Right ventricle myocardium inferior (tissue), 1 donor: ENCODE measurements around the gene PTGIS. TPM values are rescaled to one million over a fixed set of nuclear protein-coding genes. Genes with fewer than 3 reads are reported as not detected.

ENCODE experiments used
- ATAC-seq: fragments of 200-7000 bp; cut with Tn5 transposase; one replicate; pipeline ENCODE4 v1.9.1; 2020; ENCODE audit warnings: mild to moderate bottlenecking, moderate library complexity
- DNase-seq: peaks from one replicate; pipeline ENCODE4 v3.0.0; 2021; ENCODE audit errors: missing footprints
- intact Hi-C: fragments of 100-400 bp; cut with DNase I; formaldehyde crosslinking; loops from one replicate; pipeline ENCODE4 v1.11.0; 2022
- total RNA-seq: library from RNA; stranded (reverse); fragmentation: NEBNext Ultra II Directional; extraction: Animal tissue kit (Norgen Biotek cat#: 25700); gene quantifications from one replicate; pipeline ENCODE4 v1.2.1, GENCODE V29; 2021
- donor health status: DM: no; HTN: yes; CAD: no; lungs with severe emphysema.

The PTGIS gene
- total RNA-seq, 1 donor from 2014 or later, result 24.2 TPM

DNA sequence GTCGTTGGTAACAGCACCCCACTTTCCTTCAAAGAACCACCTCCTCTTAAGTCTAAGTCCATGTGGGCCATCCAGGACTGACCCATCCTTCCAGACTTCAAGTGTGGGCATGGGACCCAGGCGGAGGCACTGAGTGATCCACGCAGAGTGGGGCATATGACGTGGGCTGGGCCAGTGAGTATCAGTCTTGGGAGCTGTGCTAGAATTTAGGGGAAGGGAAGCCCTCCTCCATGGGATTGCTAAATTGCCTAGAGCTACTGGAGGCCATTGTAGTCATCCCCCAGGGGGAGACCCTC lies 50.2 kb downstream of the PTGIS start:
- DNase-seq, result no peak
- ATAC-seq, result no peak
- intact Hi-C loops, result no loop called here

DNA sequence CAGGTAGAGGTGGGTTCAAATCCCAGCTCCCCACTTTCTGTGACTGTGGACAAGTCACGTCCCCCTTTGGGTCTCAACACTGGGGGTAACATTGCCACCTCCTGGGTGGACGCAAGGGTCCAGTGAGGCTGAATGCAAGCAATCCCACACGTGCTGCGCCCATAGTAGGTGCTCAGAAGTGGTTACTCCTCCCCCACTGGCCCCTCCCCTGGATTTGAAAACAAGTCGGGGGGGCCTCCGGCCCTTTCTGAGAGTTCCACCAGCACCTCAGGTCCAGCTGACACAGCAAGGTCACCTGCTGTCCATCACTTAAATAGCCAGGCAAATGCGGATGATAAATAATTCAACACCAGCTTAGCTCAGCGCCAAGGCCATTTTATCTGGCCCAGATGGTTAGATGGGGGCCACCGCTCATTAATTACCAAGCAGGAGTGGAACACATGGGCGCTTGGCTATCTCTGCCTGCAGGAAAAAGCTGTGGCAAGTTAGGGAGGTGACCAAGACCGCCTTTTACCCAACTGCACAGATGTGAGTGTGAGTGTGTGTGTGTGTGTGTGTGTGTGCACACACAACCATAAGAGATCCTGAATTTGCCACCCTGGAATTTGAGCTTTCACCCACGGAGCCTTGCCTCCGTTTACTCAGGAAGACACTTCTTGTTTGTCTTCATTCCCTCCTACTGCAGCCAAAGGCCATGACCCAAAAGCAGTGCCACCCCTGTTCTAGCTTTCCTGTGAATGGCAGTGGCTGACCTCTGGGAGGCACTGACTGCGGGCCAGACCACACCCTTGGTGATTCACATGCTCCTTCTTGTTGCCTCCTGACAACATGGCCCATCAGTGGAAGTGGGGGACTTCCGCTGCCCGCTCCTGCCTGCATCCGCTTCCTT lies 50.8 kb downstream of the PTGIS start:
- DNase-seq (no peak), ATAC-seq (no peak)
- intact Hi-C loops, result no loop called here

DNA sequence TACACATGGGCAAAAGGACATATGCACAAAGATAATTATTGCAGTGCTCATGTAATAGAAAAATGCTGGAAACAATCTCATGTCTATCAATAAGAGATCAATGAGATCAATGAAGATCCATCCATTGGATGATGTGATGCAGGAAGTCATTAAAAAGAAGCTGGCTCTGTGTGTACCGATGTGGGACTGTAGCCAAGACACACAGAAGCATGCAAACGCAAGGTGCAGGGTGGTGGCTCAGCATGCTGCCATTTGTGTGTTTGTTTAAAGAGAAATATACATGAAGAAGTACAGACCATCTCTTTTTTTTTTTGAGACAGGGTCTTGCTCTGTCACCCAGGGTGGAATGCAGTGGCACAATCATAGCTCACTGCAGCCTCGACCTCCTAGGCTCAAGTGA lies 52.4 kb downstream of the PTGIS start:
- intact Hi-C loops, result no loop called here
- DNase-seq, result no peak
- ATAC-seq, result no peak

DNA sequence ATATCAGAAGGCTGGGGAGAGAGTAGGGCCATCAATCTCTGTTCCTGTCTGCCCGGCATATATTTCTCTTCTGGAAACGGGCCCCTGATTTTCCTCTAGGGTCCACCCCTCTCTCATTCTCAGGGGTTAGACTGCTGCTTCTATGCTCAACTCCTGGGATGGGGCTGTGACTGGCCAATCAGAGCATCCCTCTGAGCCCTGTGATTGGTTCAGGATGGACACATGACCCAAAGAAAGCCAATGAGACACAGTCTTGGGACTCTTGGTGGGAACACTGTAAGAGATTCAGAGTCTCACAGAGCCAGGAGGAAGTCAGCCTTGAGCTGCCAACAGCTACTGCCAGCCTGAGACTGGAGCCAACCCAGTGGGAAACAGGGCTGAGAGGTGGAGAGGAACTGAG lies 54.4 kb downstream of the PTGIS start:
- ATAC-seq (no peak), DNase-seq (no peak)
- intact Hi-C loops, result no loop called here

DNA sequence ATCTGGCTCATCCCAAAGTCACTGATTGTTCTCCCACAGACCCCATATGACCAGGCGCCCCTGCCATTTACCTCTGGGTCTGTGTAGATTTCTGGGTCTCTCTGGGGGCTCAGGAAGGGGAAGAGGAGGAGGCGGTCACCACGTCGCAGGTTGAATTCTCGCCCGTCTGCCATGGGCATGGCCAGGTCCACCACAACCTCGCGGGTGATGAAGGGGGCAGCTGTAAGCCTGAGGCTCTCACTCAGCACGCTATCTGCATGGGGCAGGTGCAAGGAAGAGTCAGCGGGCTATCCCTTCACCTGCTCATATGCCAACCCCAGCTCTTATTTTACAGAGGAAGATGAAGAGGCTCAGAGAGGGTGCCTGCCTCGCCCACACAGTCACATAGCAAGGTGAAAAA lies 54.9 kb downstream of the PTGIS start:
- ATAC-seq (no peak), DNase-seq (no peak)
- intact Hi-C loops, result no loop called here

DNA sequence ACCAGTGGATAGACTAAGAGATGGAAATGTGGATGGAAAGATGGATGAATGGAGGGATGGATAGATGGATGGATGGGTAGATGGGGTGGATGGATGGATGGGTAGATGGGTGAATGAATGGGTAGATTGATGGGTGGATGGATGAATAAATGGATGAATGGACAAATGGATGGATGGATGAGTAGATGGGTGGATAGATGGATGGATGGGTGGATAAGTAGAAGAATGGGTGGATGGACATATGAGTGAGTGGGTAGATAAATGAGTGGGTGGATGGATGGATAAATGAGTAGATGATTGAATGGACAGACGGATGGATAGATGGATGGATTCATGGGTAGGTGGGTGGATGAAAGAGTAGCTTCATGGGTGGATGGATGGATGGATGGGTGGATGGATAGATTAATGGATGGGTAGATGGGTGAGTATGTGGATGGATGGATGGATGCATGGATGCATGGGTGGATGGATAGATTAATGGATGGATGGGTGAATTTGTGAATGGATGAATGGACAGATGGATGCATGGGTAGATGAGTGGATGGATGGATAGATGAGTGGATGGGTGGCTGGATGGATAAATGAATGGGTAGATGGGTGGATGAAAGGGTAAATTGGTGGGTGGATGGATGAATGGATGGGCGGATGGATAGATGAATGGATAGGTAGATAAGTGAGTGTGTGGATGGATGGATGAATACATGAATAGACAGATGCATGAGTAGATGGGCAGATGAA lies 56.0 kb downstream of the PTGIS start:
- no peak for ATAC-seq
- intact Hi-C loops, result no loop called here
- DNase-seq, result no peak

DNA sequence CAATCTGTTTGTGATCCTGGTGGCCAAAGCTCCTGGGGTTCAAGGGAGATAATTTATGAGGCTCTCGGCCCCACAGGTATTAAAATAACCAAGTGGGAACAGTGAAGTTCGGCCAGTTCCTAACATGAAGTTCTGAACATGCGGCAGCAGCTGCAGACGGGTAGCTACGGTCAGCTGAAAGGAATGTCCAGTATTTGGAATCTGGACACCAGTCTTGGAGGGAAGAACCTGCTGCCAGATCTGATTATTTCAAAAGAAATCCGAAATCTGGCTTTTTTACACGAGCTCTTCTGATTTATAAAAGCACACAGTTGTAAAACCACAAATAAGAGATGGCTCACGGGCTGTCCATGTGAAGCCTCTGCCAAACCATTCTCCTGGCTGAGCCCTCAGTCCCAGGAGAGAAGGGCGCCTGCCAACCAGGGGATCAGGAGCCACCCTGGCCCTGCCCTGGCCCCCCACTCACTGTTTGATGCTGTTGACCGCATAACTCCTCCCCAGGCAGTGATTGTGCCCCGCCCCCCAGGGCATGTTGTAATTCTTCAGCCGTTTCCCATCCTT lies 57.3 kb downstream of the PTGIS start:
- intact Hi-C loops, result no loop called here
- ATAC-seq, result peak; percentile 78
- peak; percentile 70 for DNase-seq

DNA sequence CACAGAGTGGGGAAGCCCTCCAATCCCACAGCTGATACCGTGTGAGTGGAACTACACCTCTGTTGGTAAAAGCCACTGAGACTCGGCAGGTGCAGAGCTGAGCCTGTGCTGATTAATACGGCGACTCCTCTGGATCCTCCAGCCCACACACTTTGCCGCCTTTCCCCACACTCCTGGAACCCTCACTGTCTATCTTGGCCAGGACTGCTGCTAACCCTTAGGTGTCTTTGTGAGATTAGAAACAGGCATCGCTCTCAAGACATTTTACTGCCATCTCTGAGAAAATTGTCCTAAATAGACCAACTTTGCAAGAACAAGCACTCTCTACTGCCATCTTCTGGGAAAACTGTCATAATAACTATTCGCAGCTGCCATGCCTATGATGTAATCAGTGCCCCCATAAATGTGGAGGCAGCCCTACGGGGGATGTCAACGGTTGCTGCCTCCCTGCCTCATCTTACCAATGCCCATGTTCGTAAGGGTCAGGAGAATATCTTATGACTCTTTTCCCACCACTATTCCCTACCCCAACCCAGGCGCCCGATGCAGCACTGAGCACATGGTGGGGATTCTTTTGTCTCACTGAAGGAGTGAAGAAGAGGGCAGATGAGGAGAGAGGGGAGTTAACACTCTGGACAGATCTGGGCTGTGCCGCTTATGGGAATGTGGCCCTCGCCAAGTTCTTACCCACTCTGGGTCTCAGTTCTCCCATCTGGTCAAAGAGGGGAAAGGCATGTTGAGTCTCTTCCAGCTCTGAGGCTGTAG lies 59.3 kb downstream of the PTGIS start:
- ATAC-seq, result no peak
- DNase-seq, result no peak
- intact Hi-C loops, result loop anchor here (1.0 kb wide), 1 partner anchor 174 kb away; no protein-coding TSS in a partner anchor

DNA sequence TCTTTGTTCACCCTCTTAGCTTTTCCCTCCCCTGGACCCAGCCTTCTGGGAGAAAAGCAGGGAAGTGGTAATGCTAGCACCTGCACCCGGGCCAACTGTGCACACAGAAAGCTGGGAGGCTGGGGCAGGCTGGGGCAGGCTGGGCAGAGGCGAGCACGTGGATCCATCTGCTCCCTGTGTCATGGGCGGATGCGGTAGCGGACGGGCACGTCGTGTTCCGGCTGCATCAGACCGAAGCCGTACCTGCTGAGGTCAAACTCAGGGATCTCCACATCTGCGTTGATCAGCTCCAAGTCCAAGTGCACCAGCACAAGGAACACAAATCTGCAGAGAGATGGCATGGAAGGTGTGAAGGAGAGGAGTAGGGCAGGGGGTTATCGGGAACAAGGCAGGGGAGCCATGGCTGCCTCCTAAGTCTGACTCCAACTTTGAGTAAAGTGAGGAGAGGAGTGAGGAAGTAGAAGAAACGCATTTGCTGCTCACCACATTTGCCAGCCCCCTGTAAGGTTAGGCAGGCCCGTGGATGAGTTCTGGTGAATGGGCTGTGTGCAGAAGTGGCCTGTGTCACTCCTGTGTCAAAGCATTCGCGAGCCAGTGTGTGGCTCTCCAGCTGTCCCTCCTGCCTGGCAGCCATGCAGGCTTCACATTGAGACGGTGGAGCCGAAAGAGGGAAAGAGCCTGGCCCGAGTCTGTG lies 60.0 kb downstream of the PTGIS start:
- ATAC-seq (no peak), DNase-seq (no peak)
- intact Hi-C loops, result loop anchor here (1.0 kb wide), 1 partner anchor 174 kb away; no protein-coding TSS in a partner anchor

DNA sequence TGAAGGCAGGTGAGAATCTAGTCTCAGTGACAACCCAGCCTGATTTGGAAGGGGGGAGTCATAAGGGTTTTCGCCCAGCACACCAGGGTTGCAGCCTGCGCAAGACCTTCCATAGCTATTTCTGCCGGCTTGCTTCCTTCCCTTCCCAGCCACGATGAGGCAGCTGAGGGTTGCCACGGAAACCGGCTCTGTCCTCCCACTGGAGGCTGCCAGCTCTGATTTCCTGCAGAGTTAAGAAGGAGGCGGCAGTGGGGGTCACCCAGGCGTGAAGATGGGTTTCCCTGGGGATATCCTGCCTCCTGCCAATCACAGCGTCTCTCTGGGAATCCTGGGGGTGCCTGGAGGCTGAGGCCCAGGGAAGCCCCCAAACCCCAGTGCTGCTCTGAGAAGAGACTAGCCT lies 62.4 kb downstream of the PTGIS start:
- ATAC-seq (no peak), DNase-seq (no peak)
- intact Hi-C loops, result no loop called here

DNA sequence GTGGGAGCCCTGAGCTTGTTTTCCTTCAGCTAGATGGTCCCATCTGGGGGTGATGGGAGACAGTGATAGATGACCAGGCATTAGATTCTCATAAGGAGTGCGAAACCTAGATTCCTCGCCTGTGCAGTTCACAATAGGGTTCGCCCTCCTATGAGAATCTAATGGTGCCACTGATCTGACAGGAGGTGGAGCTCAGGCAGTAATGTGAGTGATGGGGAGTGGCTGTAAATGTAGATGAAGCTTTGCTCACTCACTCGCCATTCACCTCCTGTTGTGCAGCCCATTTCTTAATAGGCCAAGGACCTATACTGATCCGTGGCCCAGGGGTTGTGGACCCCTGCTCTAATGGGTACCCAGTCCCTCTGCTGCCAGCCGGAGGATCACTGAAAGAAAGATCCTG lies 64.8 kb downstream of the PTGIS start:
- ATAC-seq, result no peak
- intact Hi-C loops, result no loop called here
- no peak for DNase-seq

DNA sequence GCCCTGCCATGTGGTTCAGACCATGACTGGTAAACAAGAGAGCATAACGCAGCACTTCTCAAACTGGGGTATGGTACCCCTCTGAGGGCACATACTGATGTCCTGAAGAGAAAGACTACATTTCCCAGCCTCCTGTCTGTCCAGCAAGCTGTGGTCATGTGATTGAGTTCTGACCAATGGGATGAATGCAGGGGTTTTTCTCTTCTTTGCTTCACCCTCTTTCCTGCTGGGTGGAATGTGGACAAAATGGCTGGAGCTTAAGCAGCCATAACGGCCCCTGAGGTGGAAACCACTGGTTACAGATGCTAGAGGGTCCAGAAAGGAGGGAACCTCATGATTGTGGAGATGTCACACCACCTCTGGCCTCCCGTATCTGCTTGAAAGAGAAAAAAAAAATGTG lies 66.0 kb downstream of the PTGIS start:
- intact Hi-C loops, result no loop called here
- no peak for DNase-seq
- ATAC-seq, result peak; percentile 39

DNA sequence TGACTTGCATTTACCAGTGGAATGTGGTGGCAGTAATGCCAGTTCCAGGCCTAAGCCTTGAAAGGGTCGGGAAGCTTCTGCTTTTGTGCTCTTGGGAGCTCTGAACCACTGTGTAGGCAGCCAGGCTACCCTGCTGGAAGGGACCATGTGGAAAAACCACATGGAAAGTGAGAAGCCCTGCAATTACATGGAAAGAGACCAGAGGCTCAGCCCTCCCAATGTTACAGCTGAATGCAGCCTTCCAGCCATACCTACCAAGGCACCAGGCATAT lies 70.6 kb downstream of the PTGIS start:
- intact Hi-C loops, result no loop called here
- no peak for DNase-seq

DNA sequence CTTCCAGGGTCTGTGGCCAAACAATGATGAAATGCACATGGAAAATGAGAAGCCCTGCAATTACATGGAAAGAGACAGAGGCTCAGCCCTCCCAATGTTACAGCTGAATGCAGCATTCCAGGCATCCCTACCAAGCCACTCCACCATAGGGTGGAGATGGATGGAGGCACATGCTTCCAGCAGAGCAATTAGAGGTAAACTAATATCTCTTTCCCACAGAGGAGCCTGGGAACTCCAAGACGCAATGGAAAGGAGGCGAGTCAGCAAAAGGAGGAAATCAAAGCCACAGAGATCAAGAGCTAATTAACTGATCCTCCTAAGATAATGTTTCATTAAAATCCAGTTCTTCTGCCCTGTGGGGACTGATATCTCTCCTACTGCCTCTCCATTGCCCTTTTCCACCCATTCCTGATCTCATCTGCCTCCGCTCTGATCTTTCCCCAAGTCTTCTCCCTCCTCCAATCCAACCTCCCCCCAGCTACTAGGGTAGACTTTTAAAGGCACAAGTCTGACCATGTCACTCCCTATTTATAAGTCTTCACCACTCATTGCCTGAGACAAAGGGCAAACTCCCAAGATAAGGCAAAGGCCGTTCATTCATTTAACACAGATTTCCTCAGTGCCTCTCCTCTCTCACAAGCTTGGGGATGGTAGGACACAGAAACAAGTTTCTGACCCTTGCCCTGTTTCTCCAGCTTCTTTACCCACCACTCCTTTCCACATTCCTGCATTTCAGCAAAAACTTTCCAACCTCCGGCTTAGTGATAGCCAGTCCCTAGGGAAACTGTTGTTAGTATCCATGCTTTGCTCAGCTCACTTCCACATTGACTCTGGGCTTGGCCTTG lies 71.2 kb downstream of the PTGIS start:
- intact Hi-C loops, result no loop called here
- DNase-seq, result no peak
- no peak for ATAC-seq

More for the DNA sequence above, 70.6 kb downstream of the PTGIS start:
- no peak for ATAC-seq

DNA sequence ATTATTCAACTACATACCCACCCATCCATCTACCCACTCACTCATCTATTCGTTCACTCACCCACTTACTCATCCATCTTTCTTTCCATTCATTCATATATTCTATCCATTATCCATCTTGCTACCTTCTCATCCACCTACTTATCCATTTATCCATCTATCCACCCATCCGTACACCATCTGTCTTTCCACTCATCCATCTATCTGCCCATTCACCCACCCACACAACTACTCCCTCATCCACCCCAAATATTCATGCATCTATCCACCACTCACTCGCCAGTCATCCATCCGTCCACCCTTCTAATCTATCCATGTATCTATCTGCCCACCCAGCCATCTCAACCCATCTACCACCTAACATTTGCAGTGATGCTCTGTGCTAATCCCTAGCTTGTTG lies 71.9 kb downstream of the PTGIS start:
- no peak for ATAC-seq
- intact Hi-C loops, result no loop called here

DNA sequence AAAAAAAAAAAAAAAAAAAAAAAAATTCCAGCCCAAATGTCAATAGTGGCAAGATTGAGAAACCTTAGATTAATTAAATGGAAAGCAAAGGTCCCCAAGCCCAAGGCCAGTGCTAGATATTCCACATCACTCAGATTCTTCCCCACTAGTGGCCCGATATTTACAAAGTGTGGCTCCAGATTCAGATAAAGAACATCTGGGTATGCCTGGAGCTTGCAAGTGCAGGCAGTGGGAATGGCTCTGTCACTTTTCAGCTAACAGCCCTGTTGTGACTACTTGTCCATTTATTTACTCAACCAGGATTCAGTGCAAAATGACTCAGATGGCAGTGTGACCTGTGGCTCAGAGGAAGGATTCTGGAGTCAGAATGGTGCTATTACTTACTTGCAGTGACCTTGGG lies 77.2 kb downstream of the PTGIS start:
- DNase-seq (no peak), ATAC-seq (no peak)
- intact Hi-C loops, result no loop called here

More for the DNA sequence above, 71.9 kb downstream of the PTGIS start:
- DNase-seq, result no peak

DNA sequence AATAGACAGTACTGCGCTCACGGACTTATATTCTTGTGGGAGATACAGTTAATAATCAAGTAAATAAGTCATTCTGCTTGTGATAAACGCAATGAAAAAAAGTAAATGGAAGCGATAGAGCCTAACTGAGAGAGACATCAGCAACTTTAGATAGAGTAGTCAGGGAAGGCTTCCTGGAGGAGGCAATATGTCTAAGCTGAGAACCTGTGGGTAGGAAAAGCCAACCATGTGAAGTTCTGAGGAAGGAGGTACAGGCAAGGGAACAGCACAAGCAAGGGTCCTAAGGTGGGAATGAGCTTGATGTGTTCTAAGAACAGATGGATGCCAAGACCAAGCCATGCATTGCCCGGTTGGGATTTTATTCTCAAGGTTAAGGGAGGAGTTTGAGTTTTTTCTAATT lies 78.2 kb downstream of the PTGIS start:
- DNase-seq (no peak), ATAC-seq (no peak)
- intact Hi-C loops, result no loop called here

DNA sequence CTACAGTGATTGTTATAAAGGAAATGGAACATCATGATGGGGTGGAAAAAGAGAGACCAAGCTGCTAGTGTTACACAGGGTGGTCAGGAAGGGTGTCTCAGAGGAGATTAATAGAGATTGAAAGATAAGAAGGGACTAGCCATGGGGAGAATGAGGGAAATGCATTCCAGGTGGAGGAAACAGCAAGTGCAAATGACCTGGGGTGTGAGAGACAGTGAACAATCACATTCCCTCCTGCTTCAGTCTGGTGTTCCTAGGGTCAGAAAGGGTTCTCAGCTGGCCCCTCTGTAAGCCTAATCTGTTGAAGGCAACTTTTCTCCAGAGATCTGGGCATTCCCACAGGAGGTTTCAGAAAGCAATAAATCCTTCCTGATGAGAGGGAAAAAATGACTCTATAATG lies 81.9 kb downstream of the PTGIS start:
- intact Hi-C loops, result no loop called here
- DNase-seq (no peak), ATAC-seq (no peak)
